ENCODE measurements around the gene C1orf21. TPM values are rescaled to one million over a fixed set of nuclear protein-coding genes. Genes with fewer than 3 reads are reported as not detected.

Gene C1orf21
- total and polyA plus RNA-seq, 12 donors = 20.6 to 76.7 (median 67.5) TPM

DNA sequence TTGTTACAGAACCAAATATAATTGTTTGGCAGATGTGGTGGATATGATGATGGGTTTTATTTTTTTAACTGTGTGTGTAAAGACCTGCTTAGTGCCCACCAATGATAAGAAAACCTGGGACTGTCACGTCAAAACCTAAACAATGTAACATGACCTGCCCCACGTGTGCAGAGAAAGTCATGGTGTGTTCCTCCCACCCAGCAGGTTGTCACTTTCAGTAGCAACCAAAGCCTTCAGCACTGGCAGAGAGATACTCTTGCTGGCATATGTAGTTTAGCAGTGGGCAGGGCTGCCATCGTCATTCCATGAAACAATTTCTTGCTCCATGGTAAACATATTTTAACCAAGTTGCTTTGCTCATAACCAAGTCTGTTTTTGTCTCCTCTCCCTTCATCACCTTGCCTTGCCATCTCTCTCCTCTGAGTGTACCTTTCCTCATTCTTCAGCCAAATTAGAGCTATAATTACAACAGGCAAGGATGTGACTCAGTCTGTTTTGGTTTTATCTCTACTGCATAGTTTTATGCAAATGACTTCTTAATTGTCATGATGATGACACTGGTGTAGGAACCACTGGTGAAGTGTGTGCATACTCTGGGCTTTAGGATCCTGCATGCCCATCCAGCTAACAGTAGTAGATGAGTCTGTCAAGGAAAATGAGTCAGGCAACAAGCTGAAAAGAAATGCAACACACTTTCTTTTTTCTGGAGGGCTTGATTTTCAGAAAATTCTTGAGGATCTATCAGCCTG, 217.5 kb downstream of the C1orf21 start:
- whole genome bisulfite sequencing, 2 donors = 91 to 92% methylated on average over 3 of the region's 3 CpGs
- ATAC-seq (no peak), DNase-seq (no peak)
- TF ChIP-seq CTCF (IDR thresholded peaks at IDR 0.05) = no peak
- no peaks in the 10 kb centered on the region for H3K27me3 ChIP-seq
- intact Hi-C loops (cut with DNase I) = no loop called here
- no peaks in the 10 kb centered on the region for H3K9me3 ChIP-seq
- H3K4me1 ChIP-seq = peaks cover 0 to 14% (median 5%) of the 10 kb centered on the region in 9 donors
- H3K36me3 ChIP-seq = peaks cover 0 to 50% (median 0%) of the 10 kb centered on the region in 9 donors
- no peak overlapping the region for H3K4me3 ChIP-seq
- H3K27ac ChIP-seq = no peak overlapping the region

DNA sequence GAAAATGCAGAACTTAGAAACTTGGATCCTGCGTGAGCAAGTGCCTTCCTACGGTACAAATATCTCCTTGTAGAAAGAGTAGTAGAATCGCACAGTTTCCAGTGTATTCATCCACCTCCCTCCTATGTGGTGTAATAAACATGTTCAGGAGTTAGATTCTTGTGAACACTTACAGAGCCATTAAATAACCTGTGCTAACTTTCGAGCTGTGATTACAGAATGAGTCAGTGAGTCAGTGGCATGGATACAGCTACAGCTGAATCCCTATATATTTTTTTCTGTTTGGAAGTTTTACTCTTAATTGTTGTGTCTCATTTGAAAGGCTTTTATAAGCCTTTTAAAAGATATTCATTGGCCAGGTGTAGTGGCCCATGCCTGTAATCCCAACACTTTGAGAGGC, 219.1 kb downstream of the C1orf21 start:
- 96 to 98% methylated on average over 4 of the region's 4 CpGs for WGBS, 2 donors
- no peaks in the 10 kb centered on the region for H3K27me3 ChIP-seq
- peaks cover 0 to 34% (median 0%) of the 10 kb centered on the region in 9 donors for H3K36me3 ChIP-seq
- H3K4me1 ChIP-seq = peaks cover under 1 to 29% (median 11%) of the 10 kb centered on the region in 9 donors
- DNase-seq = no peak
- ATAC-seq = no peak
- TF ChIP-seq CTCF (IDR thresholded peaks at IDR 0.05) = no peak
- H3K9me3 ChIP-seq = no peaks in the 10 kb centered on the region
- peak overlapping the region in 1 of 10 donors; percentile 13 for H3K27ac ChIP-seq
- H3K4me3 ChIP-seq = no peak overlapping the region
- intact Hi-C loops (cut with DNase I) = no loop called here

DNA sequence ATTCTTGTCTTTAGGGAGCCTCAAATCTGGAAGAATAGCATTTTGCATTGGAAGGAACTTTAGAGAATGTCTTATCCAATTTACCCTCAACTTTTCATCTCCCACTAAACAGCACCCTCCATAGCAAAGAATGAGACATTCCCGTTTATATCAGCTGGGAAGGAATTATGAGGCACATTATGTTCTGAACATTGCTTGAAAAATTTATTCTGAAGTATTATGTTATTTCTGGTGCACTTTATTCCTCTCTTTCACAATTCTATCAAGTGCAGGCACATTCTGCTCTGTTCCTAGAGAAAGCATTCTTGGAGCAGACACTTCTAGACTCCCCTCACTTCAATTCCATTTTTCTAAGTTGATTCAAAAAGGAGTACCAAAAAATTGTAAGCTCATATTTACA, 220.0 kb downstream of the C1orf21 start:
- intact Hi-C loops (cut with DNase I) = no loop called here
- no peaks in the 10 kb centered on the region for H3K9me3 ChIP-seq
- H3K27me3 ChIP-seq = no peaks in the 10 kb centered on the region
- peaks cover 0 to 28% (median 0%) of the 10 kb centered on the region in 9 donors for H3K36me3 ChIP-seq
- no peak for DNase-seq
- H3K27ac ChIP-seq = peak overlapping the region in 1 of 10 donors; percentile 13
- H3K4me1 ChIP-seq = peaks cover 8 to 37% (median 20%) of the 10 kb centered on the region in 9 donors
- 83 to 85% methylated on average over 1 of the region's 1 CpG for WGBS, 2 donors
- H3K4me3 ChIP-seq = no peak overlapping the region
- no peak for ATAC-seq
- TF ChIP-seq CTCF (IDR thresholded peaks at IDR 0.05) = no peak

- Histone ChIP-seq H3K36me3 (peaks cover 0 to 18% (median 0%) of the 10 kb centered on the region in 9 donors), H3K9me3 (no peaks in the 10 kb centered on the region), H3K4me3 (no peak overlapping the region), H3K27me3 (no peaks in the 10 kb centered on the region), H3K4me1 (peaks cover 8 to 43% (median 21%) of the 10 kb centered on the region in 9 donors), H3K27ac (peak overlapping the region in 7 of 10 donors; percentile 0 to 59 (median 39))
- no peak for TF ChIP-seq CTCF (IDR thresholded peaks at IDR 0.05)
- 72 to 79% methylated on average over 4 of the region's 4 CpGs for WGBS, 2 donors
- intact Hi-C loops (cut with DNase I) = no loop called here
- DNase-seq (no peak), ATAC-seq (peak in 3 of 8 donors; percentile 30 to 40 (median 31))
Observed at GRCh38 chr1:184608581-184608980, 221.8 kb downstream of the C1orf21 start.

Measured in heart right ventricle (tissue), 16 donors.